Measurements from ENCODE around the gene CENPO. TPM values are rescaled to one million over a fixed set of nuclear protein-coding genes. Genes with fewer than 3 reads are reported as not detected.

The CENPO gene
- total RNA-seq, 1 donor from 2014 or later, result 13.4 TPM

DNA sequence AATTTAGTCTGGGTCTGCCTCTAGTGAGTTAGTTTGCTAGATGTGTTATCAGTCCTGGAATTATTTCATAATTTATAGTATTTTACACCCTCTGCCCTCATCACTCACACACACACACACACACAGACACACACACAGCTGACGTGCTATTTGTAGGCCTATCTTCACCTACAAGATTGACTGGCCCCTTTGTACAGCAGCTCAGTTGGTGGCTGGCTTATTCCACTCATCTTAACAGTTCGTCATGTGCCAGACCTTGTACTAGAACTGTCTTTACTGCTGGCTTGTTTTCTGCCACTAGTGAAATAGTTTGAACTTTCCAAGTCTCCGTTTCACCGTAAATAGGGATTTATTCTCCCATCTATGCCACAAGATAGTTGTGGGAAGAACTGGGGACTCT lies 21.3 kb downstream of the CENPO start:
- Mint-ChIP-seq H3K4me3 (no peak overlapping the region), H3K27me3 (no peaks in the 10 kb centered on the region), H3K9me3 (no peaks in the 10 kb centered on the region), H3K4me1 (no peaks in the 10 kb centered on the region), H3K36me3 (ENCODE audit: low read depth) (peaks cover 42% of the 10 kb centered on the region), H3K27ac (no peak overlapping the region)
- ChIA-PET POLR2A (no interaction called here), CTCF (no interaction called here)
- no peak for ATAC-seq (ENCODE audit: low read depth)
- intact Hi-C loops (cut with micrococcal nuclease), result no loop called here
- TF ChIP-seq, protein P1, sequence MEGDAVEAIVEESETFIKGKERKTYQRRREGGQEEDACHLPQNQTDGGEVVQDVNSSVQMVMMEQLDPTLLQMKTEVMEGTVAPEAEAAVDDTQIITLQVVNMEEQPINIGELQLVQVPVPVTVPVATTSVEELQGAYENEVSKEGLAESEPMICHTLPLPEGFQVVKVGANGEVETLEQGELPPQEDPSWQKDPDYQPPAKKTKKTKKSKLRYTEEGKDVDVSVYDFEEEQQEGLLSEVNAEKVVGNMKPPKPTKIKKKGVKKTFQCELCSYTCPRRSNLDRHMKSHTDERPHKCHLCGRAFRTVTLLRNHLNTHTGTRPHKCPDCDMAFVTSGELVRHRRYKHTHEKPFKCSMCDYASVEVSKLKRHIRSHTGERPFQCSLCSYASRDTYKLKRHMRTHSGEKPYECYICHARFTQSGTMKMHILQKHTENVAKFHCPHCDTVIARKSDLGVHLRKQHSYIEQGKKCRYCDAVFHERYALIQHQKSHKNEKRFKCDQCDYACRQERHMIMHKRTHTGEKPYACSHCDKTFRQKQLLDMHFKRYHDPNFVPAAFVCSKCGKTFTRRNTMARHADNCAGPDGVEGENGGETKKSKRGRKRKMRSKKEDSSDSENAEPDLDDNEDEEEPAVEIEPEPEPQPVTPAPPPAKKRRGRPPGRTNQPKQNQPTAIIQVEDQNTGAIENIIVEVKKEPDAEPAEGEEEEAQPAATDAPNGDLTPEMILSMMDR (IDR thresholded peaks at IDR 0.05), result no peak
- DNase-seq, result no peak

DNA sequence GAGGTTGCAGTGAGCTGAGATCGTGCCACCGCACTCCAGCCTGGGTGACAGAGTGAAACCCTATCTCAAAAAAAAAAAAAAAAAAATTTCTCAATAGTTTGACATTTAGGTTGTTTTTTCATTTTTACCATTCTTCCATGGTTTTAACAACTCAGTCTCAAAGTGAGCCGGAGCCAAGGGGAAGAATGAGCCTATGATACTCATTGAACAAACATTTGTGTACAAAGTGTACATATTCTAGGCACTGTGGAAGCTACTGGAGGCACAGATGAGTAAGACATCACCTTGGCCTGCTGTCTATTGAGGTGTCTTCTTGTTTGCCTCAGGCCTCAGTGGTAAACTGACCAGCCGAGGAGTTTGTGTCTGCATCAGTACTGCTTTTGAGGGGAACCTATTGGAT lies 21.9 kb downstream of the CENPO start:
- DNase-seq (no peak), ATAC-seq (ENCODE audit: low read depth) (no peak)
- Mint-ChIP-seq H3K36me3 (ENCODE audit: low read depth) (peaks cover 46% of the 10 kb centered on the region), H3K27me3 (no peaks in the 10 kb centered on the region), H3K9me3 (no peaks in the 10 kb centered on the region), H3K4me1 (no peaks in the 10 kb centered on the region), H3K4me3 (no peak overlapping the region), H3K27ac (no peak overlapping the region)
- CTCF ChIA-PET, result interaction anchor here (1.9 kb wide), 1 partner anchor 12 kb away, joined by 4 read pairs; no protein-coding TSS in a partner anchor
- TF ChIP-seq, protein P1 (IDR thresholded peaks at IDR 0.05), result no peak
- POLR2A ChIA-PET, result no interaction called here
- intact Hi-C loops (cut with micrococcal nuclease), result no loop called here

DNA sequence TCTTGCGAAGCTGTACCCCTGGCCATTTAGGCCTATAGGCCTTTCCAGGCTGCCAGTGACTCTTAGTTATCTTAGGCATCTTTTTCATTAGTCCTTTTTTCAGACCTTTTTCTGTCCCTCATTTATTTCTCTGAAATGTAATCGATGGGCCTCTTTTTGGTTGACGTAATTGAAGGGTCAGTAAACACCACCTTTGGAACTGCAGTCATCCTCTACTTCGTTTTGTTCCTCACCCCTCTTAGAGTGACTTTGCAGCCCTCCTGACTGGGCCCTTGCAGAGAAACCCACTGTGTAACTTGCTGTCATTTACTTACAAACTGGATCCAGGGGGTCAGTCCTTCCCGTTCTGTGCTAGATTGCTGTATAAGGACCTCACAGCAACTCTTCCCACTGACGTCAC lies 23.2 kb downstream of the CENPO start:
- Mint-ChIP-seq H3K27me3 (no peaks in the 10 kb centered on the region), H3K9me3 (no peaks in the 10 kb centered on the region), H3K4me3 (no peak overlapping the region), H3K36me3 (ENCODE audit: low read depth) (peaks cover 59% of the 10 kb centered on the region), H3K4me1 (no peaks in the 10 kb centered on the region), H3K27ac (no peak overlapping the region)
- ATAC-seq (ENCODE audit: low read depth), result no peak
- TF ChIP-seq, protein P1 (IDR thresholded peaks at IDR 0.05), result no peak
- DNase-seq, result no peak
- POLR2A ChIA-PET, result no interaction called here
- CTCF ChIA-PET, result interaction anchor here (1.9 kb wide), 1 partner anchor 11 kb away, joined by 4 read pairs; no protein-coding TSS in a partner anchor
- intact Hi-C loops (cut with micrococcal nuclease), result no loop called here

DNA sequence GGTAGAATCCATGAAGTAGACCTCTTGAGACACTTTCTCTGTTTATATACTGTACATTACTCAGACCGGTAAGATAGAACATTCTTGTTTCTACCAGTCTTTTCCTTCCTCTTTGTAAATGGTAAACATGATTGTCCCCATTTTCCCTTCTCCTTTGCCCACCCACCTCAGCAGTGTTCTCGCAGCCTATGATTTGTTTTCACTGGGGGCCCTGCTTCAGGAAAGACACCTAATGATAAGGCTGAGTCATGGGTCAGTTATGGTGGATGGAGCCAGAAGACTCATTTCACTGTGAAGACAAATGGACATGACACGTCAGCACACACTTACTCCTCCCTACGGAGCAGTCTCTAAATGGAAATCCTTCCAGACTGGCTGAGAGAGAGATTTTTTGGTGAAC lies 23.7 kb downstream of the CENPO start:
- peaks cover 63% of the 10 kb centered on the region for H3K36me3 Mint-ChIP-seq (ENCODE audit: low read depth)
- no peak overlapping the region for H3K4me3 Mint-ChIP-seq
- ATAC-seq (ENCODE audit: low read depth) (no peak), DNase-seq (no peak)
- H3K4me1 Mint-ChIP-seq, result no peaks in the 10 kb centered on the region
- TF ChIP-seq, protein P1 (IDR thresholded peaks at IDR 0.05), result no peak
- no peak overlapping the region for H3K27ac Mint-ChIP-seq
- ChIA-PET CTCF (interaction anchor here (1.4 to 1.9 kb wide), 2 partner anchors 11 to 407 kb away, joined by 3 to 4 read pairs; no protein-coding TSS in a partner anchor), POLR2A (no interaction called here)
- H3K27me3 Mint-ChIP-seq, result no peaks in the 10 kb centered on the region
- intact Hi-C loops (cut with micrococcal nuclease), result no loop called here
- no peaks in the 10 kb centered on the region for H3K9me3 Mint-ChIP-seq

DNA sequence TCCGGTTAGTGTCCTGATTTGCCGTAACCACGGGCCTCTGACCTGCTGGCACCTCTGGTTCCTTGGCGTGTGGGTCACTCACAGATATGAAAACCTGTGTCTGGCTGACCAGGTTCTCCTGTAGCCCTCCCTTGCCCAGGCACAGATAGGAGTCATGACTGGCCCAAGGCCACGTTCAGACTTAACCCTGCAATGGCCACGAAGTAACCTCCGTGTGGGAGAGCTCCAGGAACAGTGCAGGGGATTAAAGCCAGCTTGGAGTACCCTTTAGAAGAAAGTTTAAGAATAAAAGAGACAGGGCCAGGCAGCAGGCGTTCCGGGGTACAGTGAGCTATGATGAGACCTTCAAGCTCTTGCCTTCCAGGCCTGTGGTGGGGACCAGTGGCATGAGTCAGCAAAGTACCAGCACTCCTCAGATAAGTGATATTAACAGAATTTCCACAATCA lies 25.5 kb downstream of the CENPO start:
- intact Hi-C loops (cut with micrococcal nuclease), result no loop called here
- no peak for DNase-seq
- Mint-ChIP-seq H3K4me1 (no peaks in the 10 kb centered on the region), H3K9me3 (no peaks in the 10 kb centered on the region), H3K27me3 (no peaks in the 10 kb centered on the region), H3K4me3 (no peak overlapping the region), H3K36me3 (ENCODE audit: low read depth) (peaks cover 80% of the 10 kb centered on the region), H3K27ac (no peak overlapping the region)
- TF ChIP-seq, protein P1 (IDR thresholded peaks at IDR 0.05), result no peak
- POLR2A ChIA-PET, result no interaction called here
- ATAC-seq (ENCODE audit: low read depth), result no peak
- CTCF ChIA-PET, result interaction anchor here (1.3 to 2.2 kb wide), 2 partner anchors 9 to 409 kb away, joined by 3 to 7 read pairs; no protein-coding TSS in a partner anchor

Data from activated B cell treated with CpG ODN at 0.5 μM for 24 hours (primary cell).